Raji (cell line): Measurements from ENCODE around the gene RGMA.

Experiments used
- POLR2A ChIP-seq: IDR thresholded peaks from 2 replicates; pipeline ENCODE4 v1.6.1; 2011; ENCODE audit warnings: low read depth, low read length, control low read depth; ENCODE audit not compliant: insufficient read depth

The RGMA gene

DNA sequence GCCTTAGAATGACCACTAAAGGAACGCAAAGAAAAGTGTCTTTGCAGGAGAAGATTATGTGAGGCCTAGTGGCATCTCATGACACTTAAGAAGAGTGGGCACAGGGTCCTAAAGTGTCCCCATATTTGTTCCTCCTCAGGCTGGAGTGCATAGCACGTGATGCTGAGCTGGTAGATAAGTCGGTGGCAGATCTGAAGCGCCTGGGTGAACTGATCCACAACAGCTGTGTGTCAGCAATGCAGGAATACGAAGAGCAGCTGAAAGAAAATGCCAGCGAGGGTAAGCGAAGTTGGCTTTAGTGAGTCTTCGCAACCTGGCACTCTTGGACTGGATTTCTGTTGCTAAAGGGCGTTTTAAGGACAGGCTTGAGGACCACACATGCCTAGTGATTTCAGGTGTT, 96.3 kb downstream of the RGMA start:
- TF ChIP-seq POLR2A: no peak

DNA sequence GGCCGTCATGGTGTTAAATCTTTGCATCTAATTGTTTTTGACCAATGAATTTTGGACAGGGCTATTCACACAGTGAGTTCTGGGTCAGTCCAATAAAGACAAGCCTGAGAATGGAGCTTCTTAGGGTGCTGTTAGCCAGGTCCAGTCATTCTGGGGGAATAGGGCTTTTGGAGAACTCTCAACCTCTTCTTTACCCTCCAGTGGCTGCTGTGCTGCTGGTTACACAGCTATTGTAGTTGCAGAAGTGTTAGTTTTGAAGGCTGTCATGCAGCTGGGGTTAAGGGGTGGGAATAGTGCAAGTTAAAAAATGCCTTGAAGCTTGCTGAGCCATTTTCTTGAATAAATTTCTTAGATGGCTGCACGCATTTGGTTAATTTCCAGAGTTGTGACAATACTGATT, 99.0 kb downstream of the RGMA start:
- no peak for TF ChIP-seq POLR2A

DNA sequence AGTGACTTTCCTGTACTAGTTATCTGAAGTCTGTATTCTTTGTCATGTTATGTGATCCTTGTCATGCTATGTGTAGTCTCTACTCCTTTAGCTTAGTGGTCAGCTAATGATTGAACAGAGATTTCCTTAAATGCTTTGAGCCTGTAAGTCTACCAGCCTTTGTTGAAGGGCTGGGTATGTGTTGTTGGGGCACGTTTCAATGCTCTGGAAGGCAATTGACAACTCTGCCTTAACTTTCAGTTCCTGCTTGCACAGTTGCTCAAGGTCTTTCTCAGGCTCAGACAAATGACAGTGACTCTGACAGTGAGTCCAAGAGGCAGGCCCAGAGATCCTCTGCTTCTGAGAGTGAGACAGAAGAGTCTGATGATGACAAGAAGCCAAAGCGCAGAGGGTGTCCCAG, 99.5 kb downstream of the RGMA start:
- no peak for TF ChIP-seq POLR2A
